ENCODE results near the gene VASP.

DNA sequence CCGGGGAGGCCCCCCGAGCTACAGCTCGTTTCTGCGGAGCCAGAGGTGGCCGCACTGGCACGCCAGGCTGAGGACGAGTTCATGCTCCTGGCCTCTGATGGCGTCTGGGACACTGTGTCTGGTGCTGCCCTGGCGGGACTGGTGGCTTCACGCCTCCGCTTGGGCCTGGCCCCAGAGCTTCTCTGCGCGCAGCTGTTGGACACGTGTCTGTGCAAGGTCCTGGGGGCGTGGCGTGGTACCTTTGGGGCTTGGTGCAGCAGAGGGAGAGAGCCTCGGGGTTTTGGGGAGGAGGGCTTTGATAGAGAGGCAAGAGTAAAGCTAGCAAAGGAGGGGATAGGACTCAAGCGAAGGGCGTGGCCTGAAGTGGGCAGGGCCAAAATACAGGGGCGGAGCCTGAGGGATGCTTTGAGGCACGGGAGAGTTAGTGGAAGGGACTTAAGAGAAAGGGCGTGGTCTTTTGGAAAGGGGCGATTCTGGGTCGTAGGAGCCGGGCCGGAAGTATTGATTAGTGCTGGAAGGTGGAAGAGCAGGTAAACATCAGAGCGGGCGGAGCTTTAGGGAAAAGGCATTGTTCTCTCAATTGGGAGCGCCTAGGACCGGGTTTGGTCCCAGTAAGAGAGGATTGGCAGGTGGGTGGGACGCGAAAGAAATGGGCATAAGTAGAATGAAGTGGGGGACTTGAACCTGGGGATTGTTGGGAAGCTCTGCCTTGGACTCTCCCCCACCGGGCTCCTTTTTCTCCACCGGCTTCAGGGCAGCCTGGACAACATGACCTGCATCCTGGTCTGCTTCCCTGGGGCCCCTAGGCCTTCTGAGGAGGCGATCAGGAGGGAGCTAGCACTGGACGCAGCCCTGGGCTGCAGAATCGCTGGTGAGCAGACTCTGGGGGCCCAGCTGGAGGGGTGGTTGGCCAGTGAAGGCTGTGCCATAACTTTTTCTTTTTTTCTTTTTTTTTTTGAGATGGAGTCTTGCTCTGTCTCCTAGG is 7.8 kb upstream of the VASP start:
- TF ChIP-seq, protein P1, sequence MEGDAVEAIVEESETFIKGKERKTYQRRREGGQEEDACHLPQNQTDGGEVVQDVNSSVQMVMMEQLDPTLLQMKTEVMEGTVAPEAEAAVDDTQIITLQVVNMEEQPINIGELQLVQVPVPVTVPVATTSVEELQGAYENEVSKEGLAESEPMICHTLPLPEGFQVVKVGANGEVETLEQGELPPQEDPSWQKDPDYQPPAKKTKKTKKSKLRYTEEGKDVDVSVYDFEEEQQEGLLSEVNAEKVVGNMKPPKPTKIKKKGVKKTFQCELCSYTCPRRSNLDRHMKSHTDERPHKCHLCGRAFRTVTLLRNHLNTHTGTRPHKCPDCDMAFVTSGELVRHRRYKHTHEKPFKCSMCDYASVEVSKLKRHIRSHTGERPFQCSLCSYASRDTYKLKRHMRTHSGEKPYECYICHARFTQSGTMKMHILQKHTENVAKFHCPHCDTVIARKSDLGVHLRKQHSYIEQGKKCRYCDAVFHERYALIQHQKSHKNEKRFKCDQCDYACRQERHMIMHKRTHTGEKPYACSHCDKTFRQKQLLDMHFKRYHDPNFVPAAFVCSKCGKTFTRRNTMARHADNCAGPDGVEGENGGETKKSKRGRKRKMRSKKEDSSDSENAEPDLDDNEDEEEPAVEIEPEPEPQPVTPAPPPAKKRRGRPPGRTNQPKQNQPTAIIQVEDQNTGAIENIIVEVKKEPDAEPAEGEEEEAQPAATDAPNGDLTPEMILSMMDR (conservative IDR thresholded peaks at IDR 0.05), result no peak
- TF ChIP-seq ZFX (IDR thresholded peaks at IDR 0.05), result no peak

All from C4-2B (cell line).